Peyer's patch (tissue), 4 donors: ENCODE data around the gene BSCL2.

Source experiments
- CTCF ChIP-seq, 6 experiments: fragments of 450-650 bp in 4 of 6; fragments of 200-600 bp in 2 of 6; sonication (generic) in 1 of 6; IDR thresholded peaks; one replicate each; pipeline ENCODE4 v1.5.1; 2017 to 2019; ENCODE audit warnings: antibody characterized with exemption in 6 of 6, mild to moderate bottlenecking in 3 of 6, moderate library complexity in 1 of 6
- POLR2A ChIP-seq, 2 donors: fragments of 450-650 bp; IDR thresholded peaks; one replicate each; pipeline ENCODE4 v1.5.1; 2017; ENCODE audit warnings: antibody characterized with exemption in 2 of 2, mild to moderate bottlenecking in 2 of 2, moderate library complexity in 2 of 2

DNA sequence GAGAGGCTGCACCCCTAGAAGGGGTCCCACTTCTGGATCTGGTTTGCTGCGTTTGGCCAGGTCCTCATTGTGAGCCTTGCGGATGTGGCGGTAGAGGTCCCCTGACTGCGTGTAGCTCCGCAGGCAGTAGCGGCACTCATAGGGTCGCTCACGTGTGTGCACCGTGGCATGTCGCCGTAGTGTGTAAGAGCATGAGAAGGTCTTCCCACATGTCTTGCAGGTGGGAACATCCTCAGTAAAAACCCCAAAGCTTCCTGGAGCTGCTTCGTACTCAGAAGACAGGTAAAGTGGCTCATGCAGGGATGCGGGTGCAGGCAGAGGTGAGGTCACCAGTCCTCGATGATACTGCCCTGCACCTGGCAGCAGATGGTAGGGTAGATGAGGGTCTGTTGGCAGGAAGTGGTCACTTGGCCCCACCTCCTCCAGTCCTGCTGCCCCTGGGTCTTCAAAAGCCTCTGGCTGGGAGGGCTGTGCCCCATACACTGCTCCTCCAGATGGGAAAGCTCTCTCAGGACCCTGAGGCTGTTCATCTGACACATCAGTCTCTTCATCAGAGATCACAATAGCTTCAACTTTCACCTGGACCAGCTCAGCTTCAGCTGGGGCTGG is 45.1 kb upstream of the BSCL2 start:
- no peak for TF ChIP-seq CTCF (IDR thresholded peaks at IDR 0.05)
- no peak for TF ChIP-seq POLR2A (IDR thresholded peaks at IDR 0.05)
